Measurements from ENCODE around the gene RXRA. TPM values are rescaled to one million over a fixed set of nuclear protein-coding genes. Genes with fewer than 3 reads are reported as not detected.

Gene RXRA
- total and polyA plus RNA-seq, 2 donors (not counting 3 experiments of a cell fraction or from before 2014, with no cell fraction given): 15.4 to 37.4 TPM

DNA sequence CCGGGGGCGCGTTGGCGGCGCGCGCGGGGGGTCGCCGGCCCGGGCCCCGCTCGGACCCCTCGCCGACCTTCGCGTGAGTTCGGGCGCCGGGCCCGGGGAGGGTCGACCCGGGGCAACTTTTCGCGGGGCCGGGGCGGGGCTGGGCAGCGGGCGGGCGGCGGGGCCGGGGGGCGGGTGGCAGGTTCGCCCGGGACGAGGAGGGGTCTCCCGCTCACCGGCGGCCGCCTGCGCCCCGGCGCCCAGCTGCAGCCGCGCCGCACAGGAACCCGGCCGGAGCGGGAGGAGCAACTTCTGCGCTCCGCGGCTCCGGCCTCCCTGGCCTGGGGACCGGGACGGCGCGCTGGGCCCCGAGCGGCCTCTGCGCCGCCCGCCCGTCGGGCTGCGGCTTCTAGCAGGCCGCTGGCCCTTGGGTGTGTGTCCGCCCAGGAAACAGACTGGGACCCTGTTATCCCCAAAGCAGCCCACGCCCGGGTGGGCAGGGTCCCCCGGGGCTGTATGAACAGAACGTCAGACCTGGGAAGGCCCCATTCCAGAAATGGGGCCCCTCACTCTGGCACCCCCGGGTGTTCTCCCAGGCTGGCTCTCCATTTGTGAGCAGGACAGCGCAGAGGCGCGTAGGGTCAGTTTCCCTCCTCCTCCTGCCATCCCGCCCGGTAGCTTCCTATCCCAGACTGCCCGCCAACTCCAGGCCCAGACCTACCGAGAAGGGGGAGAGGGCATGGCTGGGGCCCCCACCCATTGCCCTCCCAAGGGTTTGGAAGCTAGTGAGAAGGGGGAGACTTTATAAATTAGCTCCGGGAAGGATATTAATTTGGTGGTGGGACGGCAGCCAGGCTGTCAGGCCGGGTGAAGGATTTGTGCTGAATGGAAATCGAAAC is 708 bp downstream of the RXRA start:
- H3K9ac ChIP-seq (replicated peaks; ENCODE audit: extremely low read depth, insufficient read depth, low read length): peak overlapping the region; percentile 67
- H3K9me1 ChIP-seq (replicated peaks; ENCODE audit: control insufficient read depth, extremely low read depth, insufficient read depth, low read length): no peaks in the 10 kb centered on the region
- peak overlapping the region; percentile 12 for H3K27ac ChIP-seq (ENCODE audit: insufficient read depth, low read depth, low read length)
- BruUV-seq (replicated peaks): no TSS peak
- ChIA-PET POLR2A (interaction anchor here (0.7 kb wide), 1 partner anchor 9 kb away, joined by 6 read pairs; no protein-coding TSS in a partner anchor), CTCF (interaction anchor here (0.7 to 2.7 kb wide), 6 partner anchors 35 to 156 kb away, joined by 3 to 12 read pairs (median 3); no protein-coding TSS in a partner anchor)
- H3K4me1 ChIP-seq (ENCODE audit: control insufficient read depth, extremely low read depth, insufficient read depth, low read length): peaks cover 21% of the 10 kb centered on the region
- FAIRE-seq (peak; percentile 53), DNase-seq (ENCODE audit: low read depth, low spot score) (peak; percentile 43)
- H3K9me3 ChIP-seq (replicated peaks; ENCODE audit: control insufficient read depth, insufficient read depth, low read length): no peaks in the 10 kb centered on the region
- intact Hi-C loops (cut with micrococcal nuclease): loop anchor here (2.0 kb wide), 2 partner anchors 48 to 108 kb away; no protein-coding TSS in a partner anchor
- peak overlapping the region; percentile 59 to 73 (median 68) for H3K4me3 ChIP-seq (replicated peaks in 1 of 3; ENCODE audit: insufficient read depth in 1 of 3, low read depth in 1 of 3, low read length in 3 of 3)
- H3K36me3 ChIP-seq (ENCODE audit: control insufficient read depth in 2 of 2, extremely low read depth in 1 of 2, insufficient read depth in 2 of 2, low read length in 2 of 2): no peaks in the 10 kb centered on the region
- dilution Hi-C loops (cut with MboI; ENCODE audit: extremely low pct_ligation_motif_present, low sequenced_read_pairs): no loop called here
- H4K20me1 ChIP-seq (replicated peaks; ENCODE audit: control insufficient read depth, extremely low read depth, insufficient read depth, low read length): no peaks in the 10 kb centered on the region
- H2AFZ ChIP-seq (ENCODE audit: low read depth, low read length): peak overlapping the region; percentile 7
- peak overlapping the region; percentile 53 for H3K4me2 ChIP-seq (ENCODE audit: insufficient read depth, low read length)
- peaks cover 47% of the 10 kb centered on the region for H3K79me2 ChIP-seq (ENCODE audit: control insufficient read depth, insufficient read depth, low read length)
- H3K27me3 ChIP-seq (ENCODE audit: control insufficient read depth in 2 of 2, insufficient read depth in 2 of 2, low read length in 2 of 2): no peaks in the 10 kb centered on the region
- TF ChIP-seq EZH2 (IDR thresholded peaks at IDR 0.05; ENCODE audit: borderline replicate concordance, low read depth, low read length, severe bottlenecking): no peak
- TF ChIP-seq JUN (IDR thresholded peaks at IDR 0.05; ENCODE audit: borderline replicate concordance, insufficient read depth, insufficient read length, low read depth): no peak
- no peak for TF ChIP-seq GATA2 (IDR thresholded peaks at IDR 0.05; ENCODE audit: insufficient read depth, insufficient read length, low read depth, low read length)

DNA sequence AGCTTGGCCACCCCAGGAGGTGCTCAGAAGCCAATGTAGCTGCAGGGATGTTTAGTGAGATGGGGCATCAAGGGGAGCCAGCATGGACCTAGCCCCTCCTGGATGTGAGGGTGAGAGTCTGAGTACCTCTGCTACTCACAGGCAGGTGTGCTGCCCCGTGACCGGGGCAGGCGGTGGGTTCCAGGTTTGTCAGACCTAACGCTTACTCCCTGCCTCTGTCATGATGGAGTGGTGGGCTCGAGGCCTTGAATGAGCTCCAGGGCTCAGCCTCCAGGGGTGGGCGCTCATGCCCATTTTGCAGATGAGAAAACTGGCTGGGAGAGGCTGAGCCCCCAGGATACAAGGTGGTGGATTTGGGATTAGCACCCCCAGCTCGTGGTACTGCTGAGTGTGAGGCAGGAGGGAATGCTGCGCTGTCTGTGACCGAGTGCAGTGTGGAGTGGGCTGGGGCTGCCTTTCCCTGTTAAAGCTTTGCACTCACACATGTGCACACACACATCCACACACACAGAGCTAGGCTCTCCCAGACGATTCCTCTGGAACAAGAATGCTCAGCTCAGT is 1.5 kb downstream of the RXRA start:
- Histone ChIP-seq H3K36me3 (ENCODE audit: control insufficient read depth in 2 of 2, extremely low read depth in 1 of 2, insufficient read depth in 2 of 2, low read length in 2 of 2) (no peaks in the 10 kb centered on the region), H3K9ac (replicated peaks; ENCODE audit: extremely low read depth, insufficient read depth, low read length) (no peak overlapping the region), H3K4me2 (ENCODE audit: insufficient read depth, low read length) (peak overlapping the region; percentile 53), H2AFZ (ENCODE audit: low read depth, low read length) (no peak overlapping the region), H3K27ac (ENCODE audit: insufficient read depth, low read depth, low read length) (no peak overlapping the region), H3K4me1 (ENCODE audit: control insufficient read depth, extremely low read depth, insufficient read depth, low read length) (peaks cover 21% of the 10 kb centered on the region), H4K20me1 (replicated peaks; ENCODE audit: control insufficient read depth, extremely low read depth, insufficient read depth, low read length) (no peaks in the 10 kb centered on the region), H3K79me2 (ENCODE audit: control insufficient read depth, insufficient read depth, low read length) (peaks cover 55% of the 10 kb centered on the region), H3K9me1 (replicated peaks; ENCODE audit: control insufficient read depth, extremely low read depth, insufficient read depth, low read length) (no peaks in the 10 kb centered on the region), H3K27me3 (ENCODE audit: control insufficient read depth in 2 of 2, insufficient read depth in 2 of 2, low read length in 2 of 2) (no peaks in the 10 kb centered on the region), H3K9me3 (replicated peaks; ENCODE audit: control insufficient read depth, insufficient read depth, low read length) (no peaks in the 10 kb centered on the region), H3K4me3 (replicated peaks in 1 of 3; ENCODE audit: insufficient read depth in 1 of 3, low read depth in 1 of 3, low read length in 3 of 3) (peak overlapping the region in 2 of 3 experiments; percentile 59 to 68)
- CTCF ChIA-PET: interaction anchor here (0.7 to 2.7 kb wide), 11 partner anchors 9 to 157 kb away, joined by 3 to 12 read pairs (median 4); no protein-coding TSS in a partner anchor
- BruUV-seq (replicated peaks): TSS peak; percentile 12
- dilution Hi-C loops (cut with MboI; ENCODE audit: extremely low pct_ligation_motif_present, low sequenced_read_pairs): no loop called here
- DNase-seq (ENCODE audit: low read depth, low spot score): no peak
- FAIRE-seq: peak; percentile 67
- intact Hi-C loops (cut with micrococcal nuclease): loop anchor here (1.0 to 2.0 kb wide), 4 partner anchors 13 to 107 kb away; no protein-coding TSS in a partner anchor
- TF ChIP-seq FOS (IDR thresholded peaks at IDR 0.05; ENCODE audit: borderline replicate concordance, insufficient read depth, low read length) (no peak), JUN (IDR thresholded peaks at IDR 0.05; ENCODE audit: borderline replicate concordance, insufficient read depth, insufficient read length, low read depth) (no peak), POLR2A (IDR thresholded peaks at IDR 0.05; ENCODE audit: low read depth, low read length) (no peak), GATA2 (IDR thresholded peaks at IDR 0.05; ENCODE audit: insufficient read depth, insufficient read length, low read depth, low read length) (no peak), EZH2 (IDR thresholded peaks at IDR 0.05; ENCODE audit: borderline replicate concordance, low read depth, low read length, severe bottlenecking) (no peak)
- TF ChIP-seq, protein P1, sequence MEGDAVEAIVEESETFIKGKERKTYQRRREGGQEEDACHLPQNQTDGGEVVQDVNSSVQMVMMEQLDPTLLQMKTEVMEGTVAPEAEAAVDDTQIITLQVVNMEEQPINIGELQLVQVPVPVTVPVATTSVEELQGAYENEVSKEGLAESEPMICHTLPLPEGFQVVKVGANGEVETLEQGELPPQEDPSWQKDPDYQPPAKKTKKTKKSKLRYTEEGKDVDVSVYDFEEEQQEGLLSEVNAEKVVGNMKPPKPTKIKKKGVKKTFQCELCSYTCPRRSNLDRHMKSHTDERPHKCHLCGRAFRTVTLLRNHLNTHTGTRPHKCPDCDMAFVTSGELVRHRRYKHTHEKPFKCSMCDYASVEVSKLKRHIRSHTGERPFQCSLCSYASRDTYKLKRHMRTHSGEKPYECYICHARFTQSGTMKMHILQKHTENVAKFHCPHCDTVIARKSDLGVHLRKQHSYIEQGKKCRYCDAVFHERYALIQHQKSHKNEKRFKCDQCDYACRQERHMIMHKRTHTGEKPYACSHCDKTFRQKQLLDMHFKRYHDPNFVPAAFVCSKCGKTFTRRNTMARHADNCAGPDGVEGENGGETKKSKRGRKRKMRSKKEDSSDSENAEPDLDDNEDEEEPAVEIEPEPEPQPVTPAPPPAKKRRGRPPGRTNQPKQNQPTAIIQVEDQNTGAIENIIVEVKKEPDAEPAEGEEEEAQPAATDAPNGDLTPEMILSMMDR (IDR thresholded peaks at IDR 0.05; ENCODE audit: extremely low read depth in 1 of 2, insufficient read depth in 1 of 2, low read depth in 1 of 2, low read length in 2 of 2): no peak
- TF ChIP-seq, protein P2, sequence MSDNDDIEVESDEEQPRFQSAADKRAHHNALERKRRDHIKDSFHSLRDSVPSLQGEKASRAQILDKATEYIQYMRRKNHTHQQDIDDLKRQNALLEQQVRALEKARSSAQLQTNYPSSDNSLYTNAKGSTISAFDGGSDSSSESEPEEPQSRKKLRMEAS (IDR thresholded peaks at IDR 0.05; ENCODE audit: insufficient read depth, insufficient read length): no peak
- POLR2A ChIA-PET: interaction anchor here (0.6 to 0.7 kb wide), 2 partner anchors 10 to 23 kb away, joined by 6 read pairs; no protein-coding TSS in a partner anchor

Data from endothelial cell of umbilical vein (primary cell).